Testis (tissue), 2 donors: ENCODE data around the gene MTCL1.

ENCODE experiments used
- CTCF ChIP-seq, 3 experiments: fragments of 450-650 bp in 2 of 3; fragments of 200-600 bp in 1 of 3; sonication (generic) in 1 of 3; IDR thresholded peaks; one replicate each; pipeline ENCODE4 v1.5.1; 2016 to 2019; ENCODE audit warnings: antibody characterized with exemption in 3 of 3, mild to moderate bottlenecking in 2 of 3, moderate library complexity in 1 of 3
- POLR2A ChIP-seq: fragments of 450-650 bp; IDR thresholded peaks from one replicate; pipeline ENCODE4 v1.6.1; 2017; ENCODE audit warnings: antibody characterized with exemption, mild to moderate bottlenecking, moderate library complexity

- TF ChIP-seq POLR2A = no peak
- no peak for TF ChIP-seq CTCF (IDR thresholded peaks at IDR 0.05)
These were observed 16.4 kb downstream of the MTCL1 start for GRCh38 chr18:8721716-8722115.
